A673 (cell line): Measurements from ENCODE around the gene PLA2G4F. TPM values are rescaled to one million over a fixed set of nuclear protein-coding genes. Genes with fewer than 3 reads are reported as not detected.
A peak's percentile ranks its signal among the peaks of the same experiment; 100 is the strongest.

Experiments
- BruUV-seq: library from RNA; stranded (reverse); fragments of 400-500 nt; replicated peaks from 2 replicates; lab custom pipeline; 2021; lab: Mats Ljungman, UMichigan
- CTCF ChIA-PET: fragments of 300-600 bp; sonication (Branson Sonifier 250); formaldehyde crosslinking; loops from one replicate; lab custom pipeline; 2022; ENCODE audit warnings: antibody characterized with exemption; lab: Charles Lee
- POLR2A ChIA-PET: fragments of 300-600 bp; sonication (Branson Sonifier 250); formaldehyde crosslinking; loops from one replicate; lab custom pipeline; 2022; ENCODE audit warnings: antibody characterized with exemption; ENCODE audit not compliant: low non-redundant PET; lab: Charles Lee
- DNase-seq: peaks from one replicate; pipeline ENCODE4 v3.0.0-alpha.2; 2015; ENCODE audit warnings: low spot score
- H3K27ac ChIP-seq: fragments of 200-600 bp; sonication (generic); 2 replicates; pipeline ENCODE4 v1.5.1; 2016; ENCODE audit warnings: mixed run types, low read depth, mild to moderate bottlenecking, mixed read lengths, antibody characterized with exemption, low read length; ENCODE audit not compliant: poor library complexity, severe bottlenecking
- H3K27me3 ChIP-seq: fragments of 200-600 bp; sonication (generic); replicated peaks from 2 replicates; pipeline ENCODE4 v1.6.1; 2017; ENCODE audit warnings: mixed run types, low read depth, mild to moderate bottlenecking, mixed read lengths, antibody characterized with exemption, low read length; ENCODE audit not compliant: insufficient read depth, poor library complexity
- H3K36me3 ChIP-seq: fragments of 200-600 bp; sonication (generic); 2 replicates; pipeline ENCODE4 v1.6.1; 2016; ENCODE audit warnings: mixed run types, mild to moderate bottlenecking, mixed read lengths, antibody characterized with exemption, low read length; ENCODE audit not compliant: insufficient read depth, poor library complexity, severe bottlenecking
- H3K4me1 ChIP-seq: fragments of 200-600 bp; sonication (generic); 2 replicates; pipeline ENCODE4 v1.6.1; 2017; ENCODE audit warnings: mixed run types, mild to moderate bottlenecking, mixed read lengths, antibody characterized with exemption, low read length; ENCODE audit not compliant: insufficient read depth, poor library complexity, severe bottlenecking
- H3K4me3 ChIP-seq: fragments of 200-600 bp; sonication (generic); 2 replicates; pipeline ENCODE4 v1.5.1; 2016; ENCODE audit warnings: low read depth, mixed run types, mild to moderate bottlenecking, mixed read lengths, low read length; ENCODE audit not compliant: poor library complexity, severe bottlenecking
- H3K9me3 ChIP-seq: fragments of 200-600 bp; sonication (generic); 2 replicates; pipeline ENCODE4 v1.6.1; 2016; ENCODE audit warnings: mixed run types, low read depth, mild to moderate bottlenecking, mixed read lengths, antibody characterized with exemption, low read length; ENCODE audit not compliant: poor library complexity, severe bottlenecking
- CTCF ChIP-seq: fragments of 300-800, 200-600 bp; sonication (generic); conservative IDR thresholded peaks from 2 replicates; pipeline ENCODE4 v1.5.1; 2017; ENCODE audit warnings: low read depth, mild to moderate bottlenecking, antibody characterized with exemption, low read length, moderate library complexity, mixed read lengths
- EZH2 ChIP-seq: fragments of 200-600 bp; sonication (generic); IDR thresholded peaks from 2 replicates; pipeline ENCODE4 v1.6.1; 2017; ENCODE audit warnings: borderline replicate concordance, low read depth, mild to moderate bottlenecking, mixed read lengths, antibody characterized with exemption, low read length; ENCODE audit not compliant: poor library complexity, severe bottlenecking
- intact Hi-C: fragments of 100-400 bp; cut with micrococcal nuclease; formaldehyde crosslinking; loops from one replicate; pipeline ENCODE4 v1.10.0; 2022; ENCODE audit not compliant: unreplicated experiment
- total RNA-seq: library from RNA; stranded (reverse); gene quantifications from 2 replicates; pipeline ENCODE4 v1.2.3, GENCODE V29; 2021

Gene PLA2G4F
- total RNA-seq, 1 experiment from 2014 or later: not detected

- POLR2A ChIA-PET: no interaction called here
- no peak overlapping the region for H3K27ac ChIP-seq
Observed at GRCh38 chr15:42107473-42107872, 49.0 kb downstream of the PLA2G4F start.

GRCh38 chr15:42106288-42106687, 50.1 kb downstream of the PLA2G4F start:
- TF ChIP-seq CTCF (no peak), EZH2 (no peak)
- ChIA-PET POLR2A (no interaction called here), CTCF (no interaction called here)
- Histone ChIP-seq H3K4me1 (peaks cover 6% of the 10 kb centered on the region), H3K36me3 (no peaks in the 10 kb centered on the region), H3K4me3 (no peak overlapping the region), H3K27me3 (no peaks in the 10 kb centered on the region), H3K9me3 (no peaks in the 10 kb centered on the region), H3K27ac (no peak overlapping the region)
- intact Hi-C loops: no loop called here
- BruUV-seq: no TSS peak
- no peak for DNase-seq

More at GRCh38 chr15:42107473-42107872, 49.0 kb downstream of the PLA2G4F start:
- no TSS peak for BruUV-seq
- intact Hi-C loops: no loop called here
- Histone ChIP-seq H3K9me3 (no peaks in the 10 kb centered on the region), H3K4me3 (no peak overlapping the region), H3K27me3 (no peaks in the 10 kb centered on the region), H3K4me1 (peaks cover 6% of the 10 kb centered on the region), H3K36me3 (no peaks in the 10 kb centered on the region)
- DNase-seq: peak; percentile 79
- CTCF ChIA-PET: interaction anchor here (0.5 to 0.9 kb wide), 2 partner anchors 10 to 31 kb away, joined by 3 to 5 read pairs; no protein-coding TSS in a partner anchor
- TF ChIP-seq EZH2 (no peak), CTCF (no peak)

GRCh38 chr15:42104095-42104891, 52.1 kb downstream of the PLA2G4F start:
- no peaks in the 10 kb centered on the region for H3K36me3 ChIP-seq
- no peaks in the 10 kb centered on the region for H3K9me3 ChIP-seq
- intact Hi-C loops: no loop called here
- no peak overlapping the region for H3K4me3 ChIP-seq
- no peak for DNase-seq
- H3K4me1 ChIP-seq: peaks cover 6% of the 10 kb centered on the region
- no peak for TF ChIP-seq EZH2
- H3K27me3 ChIP-seq: no peaks in the 10 kb centered on the region
- POLR2A ChIA-PET: no interaction called here
- CTCF ChIA-PET: no interaction called here
- H3K27ac ChIP-seq: no peak overlapping the region
- BruUV-seq: no TSS peak
